Progenitor cell of endocrine pancreas (in vitro differentiated cells): ENCODE measurements around the gene NXPH3. TPM values are rescaled to one million over a fixed set of nuclear protein-coding genes. Genes with fewer than 3 reads are reported as not detected.

Experiments
- DNase-seq: peaks from one replicate; pipeline ENCODE4 v3.0.0; 2021; ENCODE audit warnings: low spot score; ENCODE audit not compliant: unreplicated experiment
- H3K27ac Mint-ChIP-seq: 2 replicates; pipeline ENCODE4 v1.8.0; 2021; ENCODE audit warnings: mild to moderate bottlenecking, moderate library complexity, mixed read lengths
- H3K27me3 Mint-ChIP-seq: 2 replicates; pipeline ENCODE4 v1.8.0; 2021; ENCODE audit warnings: mixed read lengths
- H3K36me3 Mint-ChIP-seq: 2 replicates; pipeline ENCODE4 v1.8.0; 2022; ENCODE audit warnings: mixed read lengths; ENCODE audit not compliant: insufficient read depth
- H3K4me1 Mint-ChIP-seq: 2 replicates; pipeline ENCODE4 v1.8.0; 2021; ENCODE audit warnings: low read depth, mixed read lengths
- H3K4me3 Mint-ChIP-seq: 2 replicates; pipeline ENCODE4 v1.8.0; 2021; ENCODE audit warnings: low read depth, mild to moderate bottlenecking, moderate library complexity, mixed read lengths
- H3K9me3 Mint-ChIP-seq: 2 replicates; pipeline ENCODE4 v1.8.0; 2021; ENCODE audit warnings: low read depth, mixed read lengths
- total RNA-seq: library from RNA; stranded (reverse); gene quantifications from 2 replicates; pipeline ENCODE4 v1.2.1, GENCODE V29; 2021
- TF ChIP-seq, protein P1 (sequence below): fragments of 200-600 bp; sonication (generic); IDR thresholded peaks from one replicate; pipeline ENCODE4 v1.5.0; 2021; ENCODE audit warnings: antibody characterized with exemption, mild to moderate bottlenecking; ENCODE audit not compliant: unreplicated experiment

NXPH3 gene
- total RNA-seq, 1 donor from 2014 or later, result 0.38 TPM

DNA sequence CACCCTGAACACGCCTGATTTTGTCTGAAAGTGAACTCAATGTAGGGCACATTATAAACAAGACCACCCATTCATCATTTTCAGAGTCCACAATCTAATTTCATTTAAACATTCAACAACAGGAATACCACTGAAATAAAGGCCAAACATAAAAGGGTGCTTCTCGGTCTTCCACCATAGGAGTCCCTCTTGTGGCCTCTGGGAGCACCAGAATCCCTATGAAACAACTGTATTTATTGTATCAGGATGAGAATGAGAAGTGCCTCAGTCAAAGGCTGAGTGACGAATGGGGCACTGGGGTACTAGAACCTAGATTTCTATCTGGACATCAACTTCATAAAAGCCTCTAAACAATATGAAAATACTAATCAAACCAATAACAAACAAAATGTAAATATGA, 40.4 kb downstream of the NXPH3 start:
- TF ChIP-seq, protein P1, sequence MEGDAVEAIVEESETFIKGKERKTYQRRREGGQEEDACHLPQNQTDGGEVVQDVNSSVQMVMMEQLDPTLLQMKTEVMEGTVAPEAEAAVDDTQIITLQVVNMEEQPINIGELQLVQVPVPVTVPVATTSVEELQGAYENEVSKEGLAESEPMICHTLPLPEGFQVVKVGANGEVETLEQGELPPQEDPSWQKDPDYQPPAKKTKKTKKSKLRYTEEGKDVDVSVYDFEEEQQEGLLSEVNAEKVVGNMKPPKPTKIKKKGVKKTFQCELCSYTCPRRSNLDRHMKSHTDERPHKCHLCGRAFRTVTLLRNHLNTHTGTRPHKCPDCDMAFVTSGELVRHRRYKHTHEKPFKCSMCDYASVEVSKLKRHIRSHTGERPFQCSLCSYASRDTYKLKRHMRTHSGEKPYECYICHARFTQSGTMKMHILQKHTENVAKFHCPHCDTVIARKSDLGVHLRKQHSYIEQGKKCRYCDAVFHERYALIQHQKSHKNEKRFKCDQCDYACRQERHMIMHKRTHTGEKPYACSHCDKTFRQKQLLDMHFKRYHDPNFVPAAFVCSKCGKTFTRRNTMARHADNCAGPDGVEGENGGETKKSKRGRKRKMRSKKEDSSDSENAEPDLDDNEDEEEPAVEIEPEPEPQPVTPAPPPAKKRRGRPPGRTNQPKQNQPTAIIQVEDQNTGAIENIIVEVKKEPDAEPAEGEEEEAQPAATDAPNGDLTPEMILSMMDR, result peak; percentile 11
- Mint-ChIP-seq H3K27ac (no peak overlapping the region), H3K36me3 (peaks cover 9% of the 10 kb centered on the region), H3K4me3 (no peak overlapping the region), H3K27me3 (no peaks in the 10 kb centered on the region), H3K9me3 (no peaks in the 10 kb centered on the region), H3K4me1 (peaks cover 6% of the 10 kb centered on the region)
- no peak for DNase-seq

DNA sequence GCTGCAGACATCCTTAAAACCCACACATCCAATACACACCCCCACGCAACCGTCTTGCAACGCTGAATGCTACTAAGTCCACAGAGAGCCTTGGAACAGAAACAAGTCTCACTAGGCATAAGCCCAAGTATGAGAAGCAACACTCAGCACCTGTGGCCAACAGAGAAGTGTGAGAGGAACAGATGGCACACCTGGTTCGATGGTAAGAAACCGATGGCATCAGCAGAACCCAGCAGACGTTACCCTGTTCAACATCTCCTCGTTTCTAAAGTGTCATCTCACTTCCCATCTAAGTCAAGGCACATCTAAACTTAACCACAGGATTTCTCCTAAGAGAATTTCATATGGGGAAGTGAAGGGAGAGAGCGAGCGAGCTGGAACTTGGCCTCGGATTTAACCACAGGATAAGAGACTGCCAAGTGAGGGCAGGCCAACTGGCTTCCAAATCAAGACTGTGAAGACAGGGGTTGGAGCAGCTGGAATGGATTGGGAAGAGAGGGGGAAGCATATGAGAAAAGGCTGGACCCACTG, 41.0 kb downstream of the NXPH3 start:
- no peaks in the 10 kb centered on the region for H3K9me3 Mint-ChIP-seq
- H3K27ac Mint-ChIP-seq, result no peak overlapping the region
- TF ChIP-seq, protein P1, result no peak
- peaks cover 11% of the 10 kb centered on the region for H3K36me3 Mint-ChIP-seq
- no peak overlapping the region for H3K4me3 Mint-ChIP-seq
- DNase-seq, result no peak
- no peaks in the 10 kb centered on the region for H3K27me3 Mint-ChIP-seq
- peaks cover 6% of the 10 kb centered on the region for H3K4me1 Mint-ChIP-seq

DNA sequence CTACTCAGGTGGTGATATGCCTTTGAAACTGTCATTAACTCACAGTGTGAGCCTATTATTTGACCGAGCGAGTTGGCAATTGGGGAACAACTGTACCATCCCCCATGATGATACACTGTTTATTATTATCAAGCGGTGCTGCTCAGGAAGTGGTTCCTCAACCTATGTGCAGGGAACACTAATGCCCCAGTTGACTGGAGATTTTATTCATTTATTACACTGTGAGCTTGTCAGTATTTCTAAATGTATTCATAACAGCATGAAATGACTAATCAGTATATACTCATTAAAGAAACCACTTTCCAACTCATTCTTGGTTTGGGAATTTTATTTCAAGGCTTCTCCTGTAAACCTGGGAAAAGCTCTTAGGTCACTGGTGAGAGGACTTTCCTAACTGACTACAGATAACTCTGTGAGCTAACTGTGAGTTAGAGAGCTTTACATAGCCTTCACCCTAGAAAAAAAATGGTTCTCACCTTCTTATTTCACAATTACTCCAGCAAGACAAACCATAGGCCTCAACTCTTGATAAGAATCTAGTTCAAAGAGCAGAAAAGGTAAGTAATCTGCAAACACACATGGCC, 42.4 kb downstream of the NXPH3 start:
- Mint-ChIP-seq H3K9me3 (no peaks in the 10 kb centered on the region), H3K36me3 (peaks cover 17% of the 10 kb centered on the region), H3K27me3 (no peaks in the 10 kb centered on the region), H3K4me1 (peaks cover 6% of the 10 kb centered on the region), H3K27ac (peak overlapping the region; percentile 29), H3K4me3 (no peak overlapping the region)
- no peak for DNase-seq
- TF ChIP-seq, protein P1, result no peak

DNA sequence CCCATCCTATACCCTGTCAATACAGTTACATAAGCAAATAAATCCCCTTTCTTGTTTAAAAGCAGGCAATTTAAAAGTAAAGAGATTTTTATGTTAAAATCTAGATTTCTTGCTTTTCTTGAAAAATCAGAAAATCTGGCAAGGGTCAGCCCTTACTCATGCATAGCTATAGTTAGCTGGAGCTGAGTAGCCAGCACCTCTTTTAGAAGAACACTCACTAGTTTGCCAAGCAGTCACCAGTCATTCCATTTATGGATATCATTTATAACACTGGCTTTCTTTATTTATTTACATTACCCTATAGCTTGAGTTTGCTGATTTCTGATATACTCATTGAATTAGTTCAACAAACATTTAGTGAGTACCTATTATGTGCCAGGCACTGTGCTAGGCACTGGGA, 45.7 kb downstream of the NXPH3 start:
- Mint-ChIP-seq H3K4me3 (no peak overlapping the region), H3K27me3 (no peaks in the 10 kb centered on the region), H3K9me3 (no peaks in the 10 kb centered on the region), H3K36me3 (peaks cover 13% of the 10 kb centered on the region), H3K4me1 (peaks cover 6% of the 10 kb centered on the region), H3K27ac (no peak overlapping the region)
- DNase-seq, result no peak
- TF ChIP-seq, protein P1, result no peak

DNA sequence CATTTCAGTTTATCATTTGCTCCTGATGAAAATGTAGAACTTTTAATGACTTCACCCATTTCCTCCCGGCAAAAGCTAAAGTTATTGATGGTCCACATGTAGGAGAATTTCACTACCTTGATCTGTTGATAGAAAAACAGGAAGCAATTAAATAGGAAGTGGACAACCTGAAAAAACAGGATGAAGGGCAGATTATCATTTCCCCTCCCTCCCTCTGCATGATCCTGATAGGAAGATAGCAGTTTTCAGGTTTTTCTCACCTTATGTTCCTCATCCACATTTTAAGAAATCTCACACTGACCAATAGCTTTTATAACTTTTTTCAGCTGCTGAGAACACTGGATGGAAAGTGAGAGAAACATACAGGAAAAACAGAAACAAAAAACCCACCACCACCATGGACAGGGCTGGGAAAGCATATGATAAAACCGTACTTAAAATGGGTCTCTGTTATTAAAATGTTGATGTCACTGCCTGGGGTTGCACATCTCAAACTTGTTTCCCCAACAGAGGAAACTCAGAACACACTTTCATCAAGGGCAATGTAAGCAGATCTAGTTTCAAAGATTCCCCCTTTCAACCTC, 46.4 kb downstream of the NXPH3 start:
- peaks cover 6% of the 10 kb centered on the region for H3K4me1 Mint-ChIP-seq
- TF ChIP-seq, protein P1, result no peak
- H3K9me3 Mint-ChIP-seq, result no peaks in the 10 kb centered on the region
- DNase-seq, result no peak
- peaks cover 11% of the 10 kb centered on the region for H3K36me3 Mint-ChIP-seq
- H3K4me3 Mint-ChIP-seq, result no peak overlapping the region
- no peaks in the 10 kb centered on the region for H3K27me3 Mint-ChIP-seq
- H3K27ac Mint-ChIP-seq, result no peak overlapping the region
